A673 (cell line): ENCODE results near the gene PADI3. TPM values are rescaled to one million over a fixed set of nuclear protein-coding genes. Genes with fewer than 3 reads are reported as not detected.

Experiments used
- BruUV-seq: library from RNA; stranded (reverse); fragments of 400-500 nt; replicated peaks from 2 replicates; lab custom pipeline; 2021; lab: Mats Ljungman, UMichigan
- CTCF ChIA-PET: fragments of 300-600 bp; sonication (Branson Sonifier 250); formaldehyde crosslinking; loops from one replicate; lab custom pipeline; 2022; ENCODE audit warnings: antibody characterized with exemption; lab: Charles Lee
- POLR2A ChIA-PET: fragments of 300-600 bp; sonication (Branson Sonifier 250); formaldehyde crosslinking; loops from one replicate; lab custom pipeline; 2022; ENCODE audit warnings: antibody characterized with exemption; ENCODE audit not compliant: low non-redundant PET; lab: Charles Lee
- DNase-seq: peaks from one replicate; pipeline ENCODE4 v3.0.0-alpha.2; 2015; ENCODE audit warnings: low spot score
- H3K27ac ChIP-seq: fragments of 200-600 bp; sonication (generic); 2 replicates; pipeline ENCODE4 v1.5.1; 2016; ENCODE audit warnings: mixed run types, low read depth, mild to moderate bottlenecking, mixed read lengths, antibody characterized with exemption, low read length; ENCODE audit not compliant: poor library complexity, severe bottlenecking
- H3K27me3 ChIP-seq: fragments of 200-600 bp; sonication (generic); replicated peaks from 2 replicates; pipeline ENCODE4 v1.6.1; 2017; ENCODE audit warnings: mixed run types, low read depth, mild to moderate bottlenecking, mixed read lengths, antibody characterized with exemption, low read length; ENCODE audit not compliant: insufficient read depth, poor library complexity
- H3K36me3 ChIP-seq: fragments of 200-600 bp; sonication (generic); 2 replicates; pipeline ENCODE4 v1.6.1; 2016; ENCODE audit warnings: mixed run types, mild to moderate bottlenecking, mixed read lengths, antibody characterized with exemption, low read length; ENCODE audit not compliant: insufficient read depth, poor library complexity, severe bottlenecking
- H3K4me1 ChIP-seq: fragments of 200-600 bp; sonication (generic); 2 replicates; pipeline ENCODE4 v1.6.1; 2017; ENCODE audit warnings: mixed run types, mild to moderate bottlenecking, mixed read lengths, antibody characterized with exemption, low read length; ENCODE audit not compliant: insufficient read depth, poor library complexity, severe bottlenecking
- H3K4me3 ChIP-seq: fragments of 200-600 bp; sonication (generic); 2 replicates; pipeline ENCODE4 v1.5.1; 2016; ENCODE audit warnings: low read depth, mixed run types, mild to moderate bottlenecking, mixed read lengths, low read length; ENCODE audit not compliant: poor library complexity, severe bottlenecking
- H3K9me3 ChIP-seq: fragments of 200-600 bp; sonication (generic); 2 replicates; pipeline ENCODE4 v1.6.1; 2016; ENCODE audit warnings: mixed run types, low read depth, mild to moderate bottlenecking, mixed read lengths, antibody characterized with exemption, low read length; ENCODE audit not compliant: poor library complexity, severe bottlenecking
- EZH2 ChIP-seq: fragments of 200-600 bp; sonication (generic); IDR thresholded peaks from 2 replicates; pipeline ENCODE4 v1.6.1; 2017; ENCODE audit warnings: borderline replicate concordance, low read depth, mild to moderate bottlenecking, mixed read lengths, antibody characterized with exemption, low read length; ENCODE audit not compliant: poor library complexity, severe bottlenecking
- intact Hi-C: fragments of 100-400 bp; cut with micrococcal nuclease; formaldehyde crosslinking; loops from one replicate; pipeline ENCODE4 v1.10.0; 2022; ENCODE audit not compliant: unreplicated experiment
- total RNA-seq: library from RNA; stranded (reverse); gene quantifications from 2 replicates; pipeline ENCODE4 v1.2.3, GENCODE V29; 2021
- TF ChIP-seq, protein P1 (sequence below): fragments of 300-800, 200-600 bp; sonication (generic); conservative IDR thresholded peaks from 2 replicates; pipeline ENCODE4 v1.5.1; 2017; ENCODE audit warnings: low read depth, mild to moderate bottlenecking, antibody characterized with exemption, low read length, moderate library complexity, mixed read lengths

PADI3 gene
- total RNA-seq, 1 experiment from 2014 or later = 0.26 TPM

DNA sequence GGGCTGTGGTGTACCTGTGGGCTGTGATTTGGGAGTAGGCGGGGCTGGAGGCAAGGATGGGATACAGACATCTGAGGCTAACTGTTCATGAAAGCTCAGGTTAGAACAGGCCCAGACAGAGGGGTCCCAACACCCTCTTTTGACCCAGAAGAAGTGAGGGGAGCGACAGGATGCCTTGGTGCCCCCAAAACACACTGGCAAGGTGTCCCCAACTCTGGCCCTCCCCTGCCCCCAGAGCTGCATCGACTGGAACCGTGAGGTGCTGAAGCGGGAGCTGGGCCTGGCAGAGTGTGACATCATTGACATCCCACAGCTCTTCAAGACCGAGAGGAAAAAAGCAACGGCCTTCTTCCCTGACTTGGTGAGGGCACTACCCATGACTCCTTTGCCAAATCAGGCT lies 31.5 kb downstream of the PADI3 start:
- intact Hi-C loops = no loop called here
- CTCF ChIA-PET = no interaction called here
- Histone ChIP-seq H3K27me3 (no peaks in the 10 kb centered on the region), H3K9me3 (no peaks in the 10 kb centered on the region), H3K27ac (no peak overlapping the region), H3K4me1 (no peaks in the 10 kb centered on the region), H3K4me3 (no peak overlapping the region), H3K36me3 (no peaks in the 10 kb centered on the region)
- TF ChIP-seq, protein P1, sequence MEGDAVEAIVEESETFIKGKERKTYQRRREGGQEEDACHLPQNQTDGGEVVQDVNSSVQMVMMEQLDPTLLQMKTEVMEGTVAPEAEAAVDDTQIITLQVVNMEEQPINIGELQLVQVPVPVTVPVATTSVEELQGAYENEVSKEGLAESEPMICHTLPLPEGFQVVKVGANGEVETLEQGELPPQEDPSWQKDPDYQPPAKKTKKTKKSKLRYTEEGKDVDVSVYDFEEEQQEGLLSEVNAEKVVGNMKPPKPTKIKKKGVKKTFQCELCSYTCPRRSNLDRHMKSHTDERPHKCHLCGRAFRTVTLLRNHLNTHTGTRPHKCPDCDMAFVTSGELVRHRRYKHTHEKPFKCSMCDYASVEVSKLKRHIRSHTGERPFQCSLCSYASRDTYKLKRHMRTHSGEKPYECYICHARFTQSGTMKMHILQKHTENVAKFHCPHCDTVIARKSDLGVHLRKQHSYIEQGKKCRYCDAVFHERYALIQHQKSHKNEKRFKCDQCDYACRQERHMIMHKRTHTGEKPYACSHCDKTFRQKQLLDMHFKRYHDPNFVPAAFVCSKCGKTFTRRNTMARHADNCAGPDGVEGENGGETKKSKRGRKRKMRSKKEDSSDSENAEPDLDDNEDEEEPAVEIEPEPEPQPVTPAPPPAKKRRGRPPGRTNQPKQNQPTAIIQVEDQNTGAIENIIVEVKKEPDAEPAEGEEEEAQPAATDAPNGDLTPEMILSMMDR = no peak
- no peak for TF ChIP-seq EZH2
- no TSS peak for BruUV-seq
- POLR2A ChIA-PET = no interaction called here
- no peak for DNase-seq

GRCh38 chr1:17280894-17281293 lies 32.0 kb downstream of the PADI3 start:
- H3K27me3 ChIP-seq = no peaks in the 10 kb centered on the region
- H3K4me1 ChIP-seq = no peaks in the 10 kb centered on the region
- TF ChIP-seq, protein P1 = no peak
- TF ChIP-seq EZH2 = no peak
- no TSS peak for BruUV-seq
- H3K36me3 ChIP-seq = no peaks in the 10 kb centered on the region
- H3K4me3 ChIP-seq = no peak overlapping the region
- ChIA-PET POLR2A (no interaction called here), CTCF (no interaction called here)
- intact Hi-C loops = no loop called here
- no peaks in the 10 kb centered on the region for H3K9me3 ChIP-seq
- H3K27ac ChIP-seq = no peak overlapping the region
- DNase-seq = no peak

DNA sequence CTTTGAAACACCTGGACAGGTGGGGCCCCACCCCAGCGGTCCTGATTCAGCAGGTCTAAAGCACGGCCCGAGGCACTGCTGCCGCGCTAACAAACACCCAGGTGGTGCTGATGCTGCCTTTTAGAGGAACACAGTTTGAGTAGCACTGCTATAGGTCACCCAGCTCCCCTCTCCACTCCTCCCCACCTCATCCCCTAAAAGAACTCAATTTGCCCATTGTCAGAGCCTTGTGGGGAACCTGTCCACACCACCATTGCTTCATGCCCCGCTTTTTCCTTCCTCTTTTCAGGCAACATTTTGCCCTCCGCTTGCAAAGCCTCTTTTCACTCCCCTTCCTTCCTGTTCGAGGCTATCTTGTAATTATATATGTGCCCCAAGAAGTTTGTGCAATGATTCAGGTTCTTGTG lies 32.9 kb downstream of the PADI3 start:
- no peaks in the 10 kb centered on the region for H3K27me3 ChIP-seq
- TF ChIP-seq, protein P1 = no peak
- no peak for TF ChIP-seq EZH2
- H3K27ac ChIP-seq = no peak overlapping the region
- H3K9me3 ChIP-seq = no peaks in the 10 kb centered on the region
- ChIA-PET POLR2A (no interaction called here), CTCF (no interaction called here)
- H3K4me1 ChIP-seq = no peaks in the 10 kb centered on the region
- DNase-seq = no peak
- no TSS peak for BruUV-seq
- intact Hi-C loops = no loop called here
- H3K4me3 ChIP-seq = no peak overlapping the region
- no peaks in the 10 kb centered on the region for H3K36me3 ChIP-seq
